HG02763 (cell line): ENCODE data around the gene SOS1.

Experiments used
- ATAC-seq: cut with Tn5 transposase; IDR thresholded peaks from one replicate; pipeline ENCODE4 v1.9.1; 2021; ENCODE audit warnings: mild to moderate bottlenecking, moderate library complexity; ENCODE audit not compliant: unreplicated experiment

The SOS1 gene

DNA sequence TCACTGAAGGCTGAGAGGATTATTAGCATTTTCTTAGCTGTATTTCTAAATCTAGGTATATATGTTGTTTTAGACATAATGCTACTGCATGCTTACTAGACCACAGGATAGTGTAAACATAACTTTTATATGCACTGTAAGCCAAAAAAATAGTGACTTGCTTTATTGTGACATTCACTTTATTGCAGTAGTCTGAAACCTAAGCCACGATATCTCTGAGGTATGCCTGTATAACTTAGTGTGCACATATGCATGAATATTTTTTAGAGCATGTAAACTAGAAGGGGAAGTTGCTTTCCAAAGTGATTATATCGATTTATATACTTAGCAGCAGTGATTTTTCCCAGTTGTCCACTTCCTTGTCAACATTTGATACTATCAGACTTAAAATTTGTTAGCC is 81.8 kb downstream of the SOS1 start:
- no peak for ATAC-seq

DNA sequence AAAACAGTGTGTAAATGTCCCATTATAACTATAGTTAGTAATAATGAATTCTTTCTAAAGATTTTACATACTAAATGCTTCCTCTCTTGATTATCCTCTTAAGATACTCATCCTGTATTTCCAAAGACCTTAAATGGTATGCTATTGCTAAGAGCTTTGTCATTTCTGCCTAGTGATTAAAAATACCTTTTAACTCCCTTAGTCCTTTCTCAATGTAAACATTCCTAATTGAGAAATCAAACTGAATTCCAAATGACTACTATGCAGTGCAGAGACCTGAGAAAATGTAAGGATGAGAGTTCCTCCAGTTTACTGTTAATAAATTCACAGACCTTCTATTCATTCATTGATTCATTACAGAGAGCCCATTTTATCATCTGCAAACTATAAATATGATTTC is 86.9 kb downstream of the SOS1 start:
- no peak for ATAC-seq

DNA sequence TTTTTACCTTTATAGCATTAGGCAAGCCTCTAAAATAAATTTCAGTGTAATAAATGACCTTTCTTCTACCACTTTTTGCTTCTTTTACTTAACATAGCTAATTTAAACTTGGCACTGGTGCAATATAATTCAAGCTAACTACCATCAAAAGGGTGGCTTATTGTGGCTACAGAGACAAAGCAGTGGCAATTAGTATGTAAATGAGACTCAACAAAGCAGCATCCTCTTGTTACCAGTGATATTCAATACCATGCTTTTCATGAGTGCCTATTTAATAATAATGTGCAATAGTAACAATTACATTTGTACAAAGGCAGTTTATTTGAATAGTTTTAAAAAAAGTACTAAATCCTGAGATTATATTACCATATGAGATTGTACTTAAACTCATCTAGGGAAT is 93.4 kb downstream of the SOS1 start:
- ATAC-seq: no peak

DNA sequence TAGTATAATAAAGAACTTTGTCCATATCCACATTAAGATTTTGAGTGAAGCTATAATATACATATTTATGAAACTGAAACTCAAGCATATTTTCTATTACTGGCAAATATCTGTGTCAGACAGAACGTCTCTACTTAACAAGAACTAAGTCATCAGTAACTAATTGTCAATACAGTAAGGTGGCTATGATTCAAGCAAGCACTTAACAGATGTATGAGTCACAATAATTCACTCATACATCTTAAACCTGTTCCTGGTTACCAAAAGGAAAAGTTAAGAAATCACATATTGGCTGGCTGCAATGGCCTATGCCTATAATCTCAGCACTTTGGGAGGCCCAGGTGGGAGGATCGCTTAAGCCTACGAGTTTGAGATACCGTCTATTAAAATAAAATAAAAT is 96.0 kb downstream of the SOS1 start:
- ATAC-seq: no peak

DNA sequence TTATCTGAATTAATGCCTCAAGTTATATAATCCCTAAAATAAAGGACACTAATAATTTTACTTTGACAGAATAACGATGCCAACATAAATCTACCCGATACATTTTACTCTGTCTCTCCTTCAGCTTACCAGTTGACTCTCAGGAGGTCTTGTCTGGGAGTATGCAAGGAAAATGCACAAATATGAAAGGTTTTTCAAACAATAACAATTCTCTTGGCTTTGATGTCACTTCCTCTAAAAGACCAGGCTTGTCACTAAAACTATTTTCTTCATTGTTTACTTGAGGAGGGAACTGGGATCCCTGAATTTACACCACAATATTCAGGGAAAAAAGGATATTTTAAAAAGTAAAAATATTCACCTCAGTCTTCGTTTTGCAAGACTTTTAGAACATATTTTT is 97.2 kb downstream of the SOS1 start:
- ATAC-seq: no peak

DNA sequence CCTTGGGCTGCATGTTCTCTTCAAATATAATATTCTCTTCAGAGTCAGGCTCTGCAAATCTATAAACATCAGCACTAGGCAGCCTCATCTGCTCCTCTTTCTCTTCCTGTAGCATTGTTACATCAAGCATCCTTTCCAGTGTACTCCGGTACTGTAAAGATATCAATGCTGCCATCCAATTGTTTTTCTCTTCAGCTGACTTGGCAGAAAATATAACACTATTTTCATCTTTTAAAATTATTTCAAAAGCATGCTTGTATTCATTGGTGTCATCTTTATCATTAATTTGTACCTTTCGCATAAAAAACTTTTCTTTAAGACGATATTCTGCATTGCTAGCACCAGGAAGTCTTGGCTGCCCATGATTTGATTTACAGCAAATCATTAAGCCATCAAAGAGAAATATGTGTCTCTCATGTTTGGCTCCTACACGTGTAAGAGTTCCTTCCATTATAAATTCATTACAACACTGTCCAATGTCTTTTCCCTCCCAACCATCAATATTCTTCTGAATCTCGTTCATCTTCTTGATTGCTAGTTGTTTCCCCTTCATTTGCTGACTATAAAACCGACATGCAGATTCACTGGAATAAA is 98.1 kb downstream of the SOS1 start:
- no peak for ATAC-seq

DNA sequence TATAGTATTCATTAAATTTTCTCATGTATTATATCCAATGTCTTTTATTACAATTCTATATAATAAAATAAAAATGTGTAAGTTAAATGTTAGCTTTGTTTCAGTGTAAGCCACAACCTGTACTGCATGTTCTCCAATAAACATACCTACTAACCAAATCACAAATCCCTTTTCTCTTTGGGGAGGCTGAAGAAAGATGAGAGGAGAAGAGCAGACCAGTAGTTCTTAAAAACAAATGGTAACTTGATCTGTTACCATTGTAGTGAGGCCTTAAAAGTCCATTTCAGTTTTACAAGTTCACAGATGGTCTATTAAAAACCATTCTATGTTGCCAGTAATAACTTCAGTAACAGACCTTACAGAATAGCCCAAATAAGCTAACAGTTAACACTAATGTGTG is 100.5 kb downstream of the SOS1 start:
- no peak for ATAC-seq

DNA sequence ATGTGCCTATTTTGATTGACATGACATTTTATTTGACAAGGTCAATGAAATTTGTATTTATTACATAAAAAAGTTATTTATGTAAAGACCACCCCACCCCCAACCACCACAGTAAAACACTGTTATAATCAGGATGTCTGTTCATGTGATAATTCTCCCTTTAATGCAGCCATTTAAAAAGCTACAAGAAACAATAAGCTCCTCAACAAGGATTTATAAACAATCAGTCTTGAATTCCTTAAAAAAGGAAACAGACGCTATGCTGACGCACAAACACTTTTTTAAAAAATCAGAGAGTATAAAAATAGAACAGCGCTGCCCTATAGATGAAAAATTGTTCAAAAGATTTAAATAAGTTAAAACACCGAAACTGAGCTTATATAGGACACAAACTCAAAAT is 102.2 kb downstream of the SOS1 start:
- ATAC-seq: no peak

DNA sequence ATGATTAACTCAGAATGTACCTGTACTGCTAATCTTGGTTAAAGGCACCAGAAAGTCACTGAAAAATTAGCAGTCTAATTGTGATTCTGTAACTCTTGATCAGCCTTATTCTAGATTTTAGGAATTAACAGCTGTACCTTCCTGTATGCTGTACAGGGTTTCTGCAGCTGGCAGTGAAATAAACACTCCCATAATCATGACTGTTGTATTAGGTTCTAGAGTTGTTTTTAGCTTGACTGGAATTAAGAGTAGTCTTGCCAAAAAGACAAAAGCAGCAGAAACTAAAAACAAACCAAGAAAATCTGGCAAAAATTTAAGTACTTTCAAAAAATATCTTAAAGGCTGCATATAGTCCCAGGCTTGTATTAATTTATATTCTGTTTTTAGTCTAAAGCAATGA is 103.5 kb downstream of the SOS1 start:
- no peak for ATAC-seq

DNA sequence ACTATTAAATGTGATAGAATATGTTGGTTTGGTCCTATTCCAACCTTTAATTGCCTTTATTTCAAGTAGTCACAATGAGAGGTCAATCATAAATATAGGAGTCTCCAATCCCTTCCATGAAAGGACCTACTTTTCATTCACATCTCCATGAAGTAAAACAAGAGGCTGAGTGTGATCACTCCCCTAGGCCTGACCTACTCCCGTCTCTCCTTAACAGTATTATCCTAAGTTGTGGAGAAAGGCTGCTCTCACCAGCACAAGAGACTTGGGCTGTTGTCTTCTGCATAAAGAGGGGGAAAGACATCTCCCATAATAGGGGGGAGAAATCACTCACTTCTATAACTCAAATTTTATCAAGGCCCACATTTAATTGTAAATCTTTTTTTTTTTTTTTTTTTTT is 105.4 kb downstream of the SOS1 start:
- no peak for ATAC-seq

DNA sequence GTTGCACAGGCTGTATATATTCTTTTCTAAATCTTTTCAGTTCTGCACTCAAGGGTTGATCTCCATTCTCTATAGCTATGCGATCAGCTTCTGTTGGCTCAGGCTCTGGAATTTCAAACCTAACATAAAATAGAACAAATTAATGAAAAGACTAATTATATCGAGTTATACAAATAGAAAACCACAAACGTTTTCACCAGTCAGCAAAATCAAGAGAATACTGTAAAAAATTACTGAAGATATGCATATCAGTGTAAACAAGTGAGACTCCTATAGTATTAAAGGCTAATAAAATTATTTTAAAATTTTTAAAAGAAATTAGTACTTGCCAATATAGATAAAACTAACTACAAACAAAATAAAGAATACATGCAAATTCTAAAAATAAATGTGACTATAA is 107.0 kb downstream of the SOS1 start:
- ATAC-seq: no peak

DNA sequence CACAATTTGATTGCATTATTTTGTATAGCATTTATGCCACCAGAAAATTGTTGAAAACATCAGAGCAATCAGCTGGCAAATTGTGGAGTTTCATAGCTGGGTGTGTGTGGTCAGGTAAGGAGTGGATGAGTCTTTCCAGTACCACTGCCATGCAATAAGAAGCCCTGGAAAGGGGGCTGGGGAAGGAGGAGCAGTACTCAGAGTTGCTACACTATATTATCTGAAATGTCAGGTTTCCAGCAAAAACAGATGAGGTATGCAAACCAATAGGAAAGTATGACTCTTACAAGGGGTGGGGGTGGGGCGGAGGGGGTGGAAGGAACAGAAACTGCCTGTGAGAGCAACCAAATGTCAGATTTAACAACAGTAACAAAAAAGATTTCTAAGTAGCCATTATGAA is 112.2 kb downstream of the SOS1 start:
- ATAC-seq: no peak

DNA sequence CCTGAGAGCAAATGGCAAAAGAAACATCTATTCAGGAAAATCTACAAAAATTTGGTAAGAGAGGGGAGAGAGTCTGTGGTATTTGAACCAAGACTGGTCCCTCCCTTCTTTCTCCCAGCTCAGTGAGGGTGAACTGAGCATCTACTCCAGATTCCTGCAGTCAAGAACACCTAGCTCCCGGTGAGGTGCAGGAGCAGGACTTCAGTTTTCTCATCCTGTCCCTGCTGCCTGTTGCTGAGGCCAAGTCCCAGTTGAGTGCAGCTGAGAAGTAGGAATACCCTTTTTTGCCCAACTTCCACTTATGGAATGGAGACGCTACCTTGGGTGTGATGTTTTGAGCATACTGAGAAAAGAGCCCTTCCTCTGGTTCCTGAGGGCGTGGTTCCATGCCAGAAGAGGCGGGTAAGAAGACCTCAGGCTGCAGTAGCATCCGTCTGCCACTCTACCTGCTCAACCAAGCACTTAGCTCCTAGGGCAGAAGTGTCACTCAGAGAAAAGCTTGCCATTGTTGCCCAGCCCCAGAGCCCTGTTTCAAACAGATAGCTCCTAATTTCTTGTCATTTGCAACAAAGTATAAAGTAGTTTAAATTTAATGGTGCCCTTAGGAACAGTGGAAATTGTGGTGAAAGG is 112.9 kb downstream of the SOS1 start:
- no peak for ATAC-seq

DNA sequence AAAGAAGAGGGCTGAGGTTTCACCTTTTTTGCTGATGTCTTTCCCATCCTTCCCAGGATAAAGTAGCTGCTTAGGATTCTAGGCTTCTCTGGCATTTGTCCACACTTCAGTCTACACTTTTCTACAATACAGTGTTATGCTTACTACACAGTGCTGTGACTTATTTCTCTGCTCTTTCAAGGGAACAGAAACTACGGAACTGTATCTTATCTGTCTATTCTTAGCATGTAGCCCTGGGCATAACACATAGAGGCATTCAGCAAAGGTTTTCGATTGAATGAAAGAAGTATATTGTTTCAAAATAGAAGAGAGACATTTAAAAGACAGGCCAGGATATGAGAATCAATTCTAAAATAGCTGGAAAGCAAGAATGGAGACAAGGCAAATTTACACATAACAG is 120.3 kb downstream of the SOS1 start:
- ATAC-seq: no peak

DNA sequence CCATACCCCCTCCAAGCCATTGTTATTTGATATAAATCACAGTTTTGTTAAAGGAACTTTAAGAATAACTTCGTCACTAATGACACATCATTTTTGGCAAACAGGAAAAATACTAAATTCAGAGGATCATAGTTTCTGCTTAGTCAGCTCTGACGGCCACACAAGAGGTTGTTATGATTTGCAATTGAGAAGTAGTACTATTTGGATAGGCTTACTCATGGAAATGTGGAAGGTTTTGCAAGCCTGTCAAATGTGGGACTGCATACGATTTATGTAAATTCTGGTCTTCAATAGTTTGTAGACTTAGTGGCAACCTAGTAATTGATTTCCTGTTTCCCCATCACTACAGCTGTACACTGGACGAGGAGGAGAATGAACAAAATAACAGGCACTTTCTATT is 123.1 kb downstream of the SOS1 start:
- no peak for ATAC-seq

DNA sequence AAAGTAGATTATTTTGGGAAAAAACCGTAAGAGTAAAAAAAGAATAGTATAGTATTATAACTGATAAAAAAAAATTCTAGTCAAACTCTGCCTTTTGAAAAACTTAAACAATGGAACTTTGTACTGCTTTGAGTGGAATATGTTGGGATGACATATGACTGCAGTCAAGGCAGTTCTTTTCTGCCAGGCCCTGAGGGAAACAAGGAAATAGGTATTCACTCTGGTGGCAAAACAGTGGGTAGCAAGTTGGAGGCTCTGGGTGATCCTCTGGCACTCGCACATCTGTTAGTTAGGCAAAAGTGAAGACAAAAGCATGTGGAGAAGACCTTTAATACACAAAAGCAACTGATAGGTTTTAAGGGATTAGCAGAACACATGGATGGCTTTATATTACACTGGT is 129.0 kb downstream of the SOS1 start:
- ATAC-seq: no peak

DNA sequence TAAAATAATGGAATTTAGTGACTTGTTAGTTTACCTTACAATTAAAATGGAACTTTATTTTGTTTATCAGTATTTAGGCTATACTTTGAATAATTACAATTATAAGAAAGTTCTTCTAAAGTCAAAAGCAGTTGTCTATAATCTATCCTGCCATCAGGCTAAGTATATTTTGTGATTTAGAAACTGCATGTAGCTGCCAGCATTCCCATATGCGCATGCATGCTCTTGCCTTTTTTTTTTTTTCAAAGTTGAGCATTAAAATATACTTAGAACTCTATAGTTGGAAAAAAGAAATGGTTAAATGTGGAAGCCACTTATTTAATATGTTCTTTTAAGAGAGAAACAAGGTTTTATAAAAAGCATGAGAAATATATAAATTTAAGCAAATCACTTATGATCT is 132.1 kb downstream of the SOS1 start:
- no peak for ATAC-seq

DNA sequence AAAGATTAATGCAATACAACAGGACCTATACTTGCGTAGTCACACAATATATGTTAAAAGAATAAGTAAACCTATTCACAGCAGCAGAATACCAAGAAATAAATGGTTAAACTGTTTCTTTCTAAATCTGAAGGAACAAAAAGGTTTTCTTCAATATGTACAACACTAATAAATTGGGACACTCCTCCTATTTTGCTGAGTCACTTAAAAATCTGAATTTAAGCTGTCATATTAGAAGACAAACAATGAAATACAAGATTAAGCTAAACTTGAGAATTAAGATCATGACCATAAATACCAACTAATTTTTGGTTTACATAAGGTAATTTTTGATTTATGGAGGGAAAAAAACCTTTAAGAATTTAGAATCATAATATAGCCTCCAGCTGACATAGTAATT is 138.4 kb downstream of the SOS1 start:
- no peak for ATAC-seq

DNA sequence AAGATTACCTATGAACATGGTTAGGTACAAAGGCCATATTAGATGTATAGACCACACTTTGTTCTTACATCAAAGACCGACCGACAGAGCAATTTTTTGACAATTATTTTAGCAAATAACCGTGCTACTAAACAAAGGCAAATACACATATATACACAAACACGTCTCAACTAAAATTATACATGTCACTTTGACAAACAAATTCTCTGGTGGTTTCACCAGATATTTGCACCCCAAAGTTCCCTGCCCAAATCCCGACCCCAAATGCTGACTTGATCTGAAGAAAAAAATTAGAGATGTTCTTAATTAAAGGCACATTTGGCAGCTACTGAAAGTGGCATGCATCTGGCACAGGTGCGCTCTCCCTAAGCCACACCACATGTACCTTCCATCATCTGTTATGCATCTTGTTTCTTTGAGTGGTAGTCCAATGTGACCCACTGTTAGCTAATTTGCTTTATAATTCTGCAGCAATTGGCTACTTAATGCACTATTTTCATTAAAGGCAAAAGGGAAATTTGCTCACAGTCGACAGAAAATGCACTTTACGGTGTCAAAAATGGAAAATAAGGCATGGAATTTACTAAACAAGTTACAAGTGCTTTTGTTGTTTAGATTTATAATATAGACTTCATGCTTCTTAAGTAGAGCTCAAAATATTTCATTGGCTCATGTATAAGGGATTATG is 139.0 kb downstream of the SOS1 start:
- ATAC-seq: no peak

DNA sequence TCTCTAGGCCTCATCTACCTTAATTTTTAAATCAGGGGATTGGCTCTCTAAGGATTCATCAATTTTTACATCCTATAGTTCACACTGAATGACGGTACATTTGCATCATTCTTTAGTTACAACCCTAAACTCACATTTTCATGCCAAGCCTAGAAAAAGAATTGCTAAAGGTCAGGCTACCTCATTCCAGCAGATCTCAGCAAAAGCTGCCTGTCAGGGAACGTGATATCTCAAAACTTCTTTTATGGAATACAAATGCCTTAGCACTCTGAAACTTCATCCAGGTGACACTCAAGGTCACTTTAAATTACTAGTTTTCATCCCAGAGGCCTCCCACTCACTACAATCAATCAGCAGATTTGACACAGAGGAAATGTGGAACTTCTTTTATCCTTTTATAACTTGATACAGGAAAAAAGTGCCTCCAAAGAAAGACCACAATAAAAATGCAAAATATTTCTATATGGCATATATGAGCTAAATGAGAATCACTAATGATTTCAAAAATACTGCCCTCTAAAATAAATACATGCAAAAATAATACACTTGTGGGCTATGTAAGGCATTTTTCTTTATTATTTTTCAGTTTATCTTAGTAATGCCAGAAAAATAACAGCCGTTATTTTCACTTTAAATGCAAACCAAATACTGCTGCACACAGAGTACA is 139.7 kb downstream of the SOS1 start:
- no peak for ATAC-seq

DNA sequence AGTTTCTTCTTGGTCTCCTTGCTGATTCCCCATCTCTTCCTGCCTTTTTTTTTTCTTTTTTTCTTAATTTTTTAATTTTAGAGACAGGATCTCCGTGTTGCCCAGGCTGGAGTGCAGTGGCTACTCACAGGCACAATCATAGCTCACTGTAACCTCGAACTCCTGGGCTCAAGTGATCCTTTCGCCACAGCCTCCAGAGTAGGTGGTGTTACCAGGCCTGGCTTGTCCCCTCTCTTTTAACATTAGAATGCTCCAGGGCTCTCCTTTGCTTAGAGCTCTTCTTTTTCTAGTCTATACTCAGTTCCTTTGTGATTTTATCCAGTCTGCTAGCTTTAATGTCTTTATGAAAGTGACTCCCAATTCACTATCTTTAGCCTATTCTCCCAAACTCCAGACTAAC is 141.9 kb downstream of the SOS1 start:
- no peak for ATAC-seq

DNA sequence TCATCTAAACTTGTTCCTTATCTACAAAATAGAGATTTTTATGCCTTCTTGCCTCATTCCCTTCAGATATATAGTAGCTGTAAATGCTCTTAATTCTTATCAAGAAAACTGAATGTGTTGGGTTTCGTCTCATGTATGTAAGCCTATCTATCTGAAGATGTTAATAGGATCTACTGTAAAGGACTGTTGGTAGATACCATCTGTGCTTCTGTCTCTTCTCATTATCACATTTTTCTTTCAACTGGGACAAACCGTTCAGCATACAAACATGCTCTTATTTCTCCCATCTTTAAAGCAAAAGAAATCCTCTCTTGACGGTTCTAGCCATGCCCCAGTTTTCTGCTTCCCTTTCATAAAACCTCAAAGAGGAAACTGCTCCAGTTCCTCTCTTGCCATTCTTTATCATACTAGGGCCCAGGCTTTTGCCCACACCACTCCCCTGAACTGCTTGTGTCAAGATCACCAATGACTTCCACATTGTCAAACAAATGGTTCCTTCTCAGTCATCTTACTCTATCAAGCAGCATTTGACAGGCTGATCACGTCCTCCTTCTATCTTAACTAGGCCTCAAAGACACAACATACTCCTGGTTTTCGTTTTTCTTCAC is 142.5 kb downstream of the SOS1 start:
- no peak for ATAC-seq
